H1 (cell line): ENCODE results near the gene LSM10. TPM values are rescaled to one million over a fixed set of nuclear protein-coding genes. Genes with fewer than 3 reads are reported as not detected.
A peak's percentile ranks its signal among the peaks of the same experiment; 100 is the strongest.

Experiments
- CHD2 ChIP-seq: IDR thresholded peaks from 2 replicates; pipeline ENCODE4 v1.6.1; 2012; ENCODE audit warnings: low read length, improper control_type of control experiment
- CHD7 ChIP-seq: fragments of 300-600 bp; sonication (generic); IDR thresholded peaks from 2 replicates; pipeline ENCODE4 v1.7.1; 2012; ENCODE audit warnings: low read length, moderate library complexity, mild to moderate bottlenecking, inconsistent platforms; ENCODE audit not compliant: insufficient replicate concordance
- CTBP2 ChIP-seq: IDR thresholded peaks from 2 replicates; pipeline ENCODE4 v1.7.0; 2011; ENCODE audit warnings: borderline replicate concordance, mild to moderate bottlenecking, moderate library complexity, mixed read lengths, low read length; ENCODE audit not compliant: insufficient read depth, insufficient read length
- FOSL1 ChIP-seq: IDR thresholded peaks from 2 replicates; pipeline ENCODE4 v1.6.1; 2011; ENCODE audit warnings: mild to moderate bottlenecking, low read depth, low read length, moderate library complexity; ENCODE audit not compliant: insufficient read depth
- NRF1 ChIP-seq: IDR thresholded peaks from 2 replicates; pipeline ENCODE4 v1.6.1; 2011; ENCODE audit warnings: mild to moderate bottlenecking, low read depth, low read length, improper control_type of control experiment
- POU5F1 ChIP-seq: IDR thresholded peaks from 2 replicates; pipeline ENCODE4 v1.6.1; 2011; ENCODE audit warnings: low read depth, mild to moderate bottlenecking, low read length, moderate library complexity
- SRF ChIP-seq: IDR thresholded peaks from 2 replicates; pipeline ENCODE4 v1.6.1; 2011; ENCODE audit warnings: mild to moderate bottlenecking, low read depth, low read length, moderate library complexity
- SUZ12 ChIP-seq: fragments of 200-600 bp; sonication (generic); IDR thresholded peaks from 2 replicates; pipeline ENCODE4 v1.6.1; 2012; ENCODE audit warnings: mild to moderate bottlenecking, inconsistent platforms, low read length, moderate library complexity, mixed read lengths
- TAF7 ChIP-seq: optimal IDR thresholded peaks from 2 replicates; pipeline ENCODE3; 2011; ENCODE audit warnings: low read depth, mild to moderate bottlenecking, inconsistent platforms, low read length, moderate library complexity, borderline replicate concordance
- TCF12 ChIP-seq: IDR thresholded peaks from 2 replicates; pipeline ENCODE4 v1.6.1; 2011; ENCODE audit warnings: low read depth, mild to moderate bottlenecking, low read length
- polyA plus RNA-seq, 7 experiments: library from polyadenylated mRNA; depleted of rRNA in 3 of 7; stranded (reverse) in 5 of 7; unstranded in 2 of 7; fragments of >200 nt in 5 of 7; fragments of 200-250 nt in 2 of 7; gene quantifications; 1 replicate in 5 of 7; 2 replicates in 1 of 7; 4 replicates in 1 of 7; pipeline versions ENCODE4 v1.2.1 to v1.2.3, GENCODE V29; 2011 to 2013; ENCODE audit warnings: missing spikeins in 2 of 7, mixed read lengths in 2 of 7
- total RNA-seq: library from RNA; stranded (reverse); fragmentation: NEBNext Ultra II Directional; extraction: Animal tissue kit (Norgen Biotek cat#: 25700); gene quantifications from 2 replicates; pipeline ENCODE4 v1.2.1, GENCODE V29; 2021

Gene LSM10
- total and polyA plus RNA-seq, 2 of the 8 experiments (the other 6 are each of a cell fraction or from before 2014, with no cell fraction given): 59.5 to 140 TPM

- TF ChIP-seq TAF7: peak; percentile 70
- no peak for TF ChIP-seq POU5F1
- no peak for TF ChIP-seq CHD7
- TF ChIP-seq NRF1: no peak
- no peak for TF ChIP-seq SRF
- no peak for TF ChIP-seq FOSL1
- peak; percentile 35 for TF ChIP-seq CTBP2
- no peak for TF ChIP-seq TCF12
- no peak for TF ChIP-seq SUZ12
- TF ChIP-seq CHD2: peak; percentile 27; the same call in 1 of the 2 replicates
These were observed at the start of gene LSM10 (continued) for GRCh38 chr1:36397378-36398230.
